Measurements from ENCODE around the gene CNIH4. TPM values are rescaled to one million over a fixed set of nuclear protein-coding genes. Genes with fewer than 3 reads are reported as not detected.
"Not testable (repeated sequence)": the region's sequence is repeated elsewhere in the genome, so short reads cannot be mapped to it uniquely, and the experiment has no call there.

Gene CNIH4
- total RNA-seq, 1 experiment from 2014 or later: 53.8 TPM

DNA sequence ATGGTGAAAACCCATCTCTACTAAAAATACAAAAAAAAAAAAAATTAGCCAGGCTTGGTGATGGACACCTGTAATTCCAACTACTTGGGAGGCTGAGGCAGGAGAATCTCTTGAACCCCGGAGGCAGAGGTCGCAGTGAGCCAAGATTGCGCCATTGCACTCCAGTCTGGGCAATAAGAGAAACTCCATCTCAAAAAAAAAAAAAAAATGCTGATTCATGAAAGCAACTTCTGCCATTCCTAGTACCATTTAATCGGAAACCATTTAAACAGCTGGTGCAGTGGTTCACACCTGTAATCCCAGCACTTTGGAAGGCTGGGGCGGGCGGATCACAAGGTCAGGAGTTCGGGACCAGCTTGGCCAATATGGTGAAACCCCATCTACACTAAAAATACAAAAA lies 72.0 kb downstream of the CNIH4 start:
- CTCF ChIA-PET; H3K4me3 ChIP-seq (ENCODE audit: low read depth in 2 of 2, low read length in 2 of 2); BruUV-seq (replicated peaks); ATAC-seq; H3K9me3 ChIP-seq (ENCODE audit: control insufficient read depth, insufficient read depth, low read depth, low read length); intact Hi-C loops (cut with micrococcal nuclease; ENCODE audit: unreplicated experiment); DNase-seq (ENCODE audit: low read depth, low spot score); H3K27me3 ChIP-seq (ENCODE audit: control insufficient read depth, insufficient read depth, low read length); H3K27ac ChIP-seq (ENCODE audit: low read length); in situ Hi-C loops (cut with HindIII; ENCODE audit: low pct_unique_long_range_greater_than_20kb, low sequenced_read_pairs): not testable (repeated sequence)
- H3K36me3 ChIP-seq (ENCODE audit: control insufficient read depth, insufficient read depth, low read length): peaks cover 49% of the 10 kb centered on the region
- POLR2A ChIA-PET: interaction anchor here (0.6 kb wide), 1 partner anchor 308 kb away, joined by 5 read pairs; no protein-coding TSS in a partner anchor
- H3K4me1 ChIP-seq (ENCODE audit: control insufficient read depth, insufficient read depth, low read length): peaks cover 31% of the 10 kb centered on the region

Small RNA genes within 50 kb of the gene (microRNA-seq; reads per million reads assigned to microRNA genes)
- 3.2 reads per million, percentile 3 among the genes with 10 or more reads in this experiment for gene MIR4742 (ENCODE audit: unreplicated experiment)

Other genes starting within 250 kb of the CNIH4 start
- 36.6 TPM for gene FBXO28, start 242.8 kb upstream of the CNIH4 start, total RNA-seq (2021; ENCODE audit: unreplicated experiment)
- 82.8 TPM for gene DEGS1, start 173.6 kb upstream of the CNIH4 start, total RNA-seq (2021; ENCODE audit: unreplicated experiment)
- 25.0 TPM for gene NVL, start 26.7 kb upstream of the CNIH4 start, total RNA-seq (2021; ENCODE audit: unreplicated experiment)
- 91.3 TPM for gene WDR26, start 77.9 kb downstream of the CNIH4 start, total RNA-seq (2021; ENCODE audit: unreplicated experiment)